ENCODE measurements around the gene CLEC14A.

- TF ChIP-seq CTCF (conservative IDR thresholded peaks at IDR 0.05) = no peak
- TF ChIP-seq EZH2 (IDR thresholded peaks at IDR 0.05; ENCODE audit: low read depth) = no peak
Measured at GRCh38 chr14:38213001-38213400, 42.9 kb downstream of the CLEC14A start.

All from PC-9 (cell line).